Effector memory CD4-positive, alpha-beta T cell (primary cell): ENCODE results near the gene NINJ1.
"Not testable (repeated sequence)": the region's sequence is repeated elsewhere in the genome, so short reads cannot be mapped to it uniquely, and the experiment has no call there.

Experiments used
- DNase-seq, 3 donors: peaks; one replicate each; pipeline ENCODE4 v3.0.0-alpha.2; 2020
- H3K27ac ChIP-seq: 2 replicates; pipeline ENCODE4 v1.7.0; 2013; ENCODE audit warnings: mild to moderate bottlenecking, low read length, moderate library complexity; ENCODE audit not compliant: insufficient read depth, poor library complexity, severe bottlenecking
- H3K27me3 ChIP-seq: replicated peaks from 2 replicates; pipeline ENCODE4 v1.7.0; 2013; ENCODE audit warnings: mild to moderate bottlenecking, low read length; ENCODE audit not compliant: insufficient read depth, control insufficient read depth, poor library complexity, severe bottlenecking
- H3K36me3 ChIP-seq: 2 replicates; pipeline ENCODE4 v1.7.0; 2013; ENCODE audit warnings: mild to moderate bottlenecking, low read length, moderate library complexity; ENCODE audit not compliant: control insufficient read depth, insufficient read depth
- H3K4me1 ChIP-seq: 2 replicates; pipeline ENCODE4 v1.7.0; 2013; ENCODE audit warnings: low read length, mild to moderate bottlenecking; ENCODE audit not compliant: control insufficient read depth, insufficient read depth, poor library complexity, severe bottlenecking
- H3K4me3 ChIP-seq: 2 replicates; pipeline ENCODE4 v1.7.0; 2013; ENCODE audit warnings: low read length, low read depth, mild to moderate bottlenecking; ENCODE audit not compliant: insufficient read depth, poor library complexity, severe bottlenecking
- H3K9me3 ChIP-seq: 2 replicates; pipeline ENCODE4 v1.7.0; 2013; ENCODE audit warnings: mild to moderate bottlenecking, low read length, moderate library complexity; ENCODE audit not compliant: control insufficient read depth

Gene NINJ1

GRCh38 chr9:93159601-93160471 lies 25.8 kb upstream of the NINJ1 start:
- peak; percentile 24 to 52 (median 38) for DNase-seq
- Histone ChIP-seq H3K27ac (no peak overlapping the region), H3K4me3 (no peak overlapping the region), H3K36me3 (no peaks in the 10 kb centered on the region), H3K27me3 (no peaks in the 10 kb centered on the region), H3K4me1 (no peaks in the 10 kb centered on the region), H3K9me3 (peaks cover 4% of the 10 kb centered on the region)

- H3K27me3 ChIP-seq, result no peaks in the 10 kb centered on the region
- H3K36me3 ChIP-seq, result no peaks in the 10 kb centered on the region
- H3K4me3 ChIP-seq, result no peak overlapping the region
- H3K9me3 ChIP-seq, result peaks cover 4% of the 10 kb centered on the region
- DNase-seq, result no peak
- H3K4me1 ChIP-seq, result no peaks in the 10 kb centered on the region
- H3K27ac ChIP-seq, result no peak overlapping the region
Measured at GRCh38 chr9:93156475-93157008, 22.5 kb upstream of the NINJ1 start.

- Histone ChIP-seq H3K4me1 (no peaks in the 10 kb centered on the region), H3K36me3 (no peaks in the 10 kb centered on the region), H3K27ac (no peak overlapping the region), H3K4me3 (no peak overlapping the region), H3K27me3 (no peaks in the 10 kb centered on the region), H3K9me3 (peaks cover 4% of the 10 kb centered on the region)
- DNase-seq, result no peak
Measured at GRCh38 chr9:93155716-93156474, 21.8 kb upstream of the NINJ1 start.

- H3K4me3 ChIP-seq, result no peak overlapping the region
- peak in 1 of 3 donors; percentile 20 for DNase-seq
Measured at GRCh38 chr9:93154293-93154903, 20.3 kb upstream of the NINJ1 start.

GRCh38 chr9:93151097-93151784 lies 17.2 kb upstream of the NINJ1 start:
- DNase-seq, result no peak
- Histone ChIP-seq H3K36me3 (no peaks in the 10 kb centered on the region), H3K4me1 (no peaks in the 10 kb centered on the region), H3K27ac (no peak overlapping the region), H3K27me3 (no peaks in the 10 kb centered on the region), H3K4me3 (no peak overlapping the region), H3K9me3 (no peaks in the 10 kb centered on the region)

More at GRCh38 chr9:93154293-93154903, 20.3 kb upstream of the NINJ1 start:
- peaks cover 4% of the 10 kb centered on the region for H3K9me3 ChIP-seq
- no peaks in the 10 kb centered on the region for H3K27me3 ChIP-seq
- no peaks in the 10 kb centered on the region for H3K4me1 ChIP-seq
- H3K36me3 ChIP-seq, result no peaks in the 10 kb centered on the region
- no peak overlapping the region for H3K27ac ChIP-seq

GRCh38 chr9:93149361-93149760 lies 15.3 kb upstream of the NINJ1 start:
- no peaks in the 10 kb centered on the region for H3K9me3 ChIP-seq
- no peak overlapping the region for H3K4me3 ChIP-seq
- H3K36me3 ChIP-seq, result no peaks in the 10 kb centered on the region
- H3K27ac ChIP-seq, result no peak overlapping the region
- H3K4me1 ChIP-seq, result peaks cover 6% of the 10 kb centered on the region
- no peak for DNase-seq
- H3K27me3 ChIP-seq, result no peaks in the 10 kb centered on the region

- H3K4me3 ChIP-seq, result no peak overlapping the region
- H3K4me1 ChIP-seq, result peaks cover 12% of the 10 kb centered on the region
- no peaks in the 10 kb centered on the region for H3K9me3 ChIP-seq
- no peaks in the 10 kb centered on the region for H3K27me3 ChIP-seq
- DNase-seq, result no peak
- no peaks in the 10 kb centered on the region for H3K36me3 ChIP-seq
- no peak overlapping the region for H3K27ac ChIP-seq
Measured at GRCh38 chr9:93148721-93149120, 14.7 kb upstream of the NINJ1 start.

GRCh38 chr9:93147632-93148031 lies 13.6 kb upstream of the NINJ1 start:
- no peak overlapping the region for H3K4me3 ChIP-seq
- no peaks in the 10 kb centered on the region for H3K9me3 ChIP-seq
- no peak for DNase-seq
- no peaks in the 10 kb centered on the region for H3K27me3 ChIP-seq
- peaks cover 23% of the 10 kb centered on the region for H3K4me1 ChIP-seq
- no peak overlapping the region for H3K27ac ChIP-seq
- no peaks in the 10 kb centered on the region for H3K36me3 ChIP-seq

- peak in 1 of 3 donors; percentile 18 for DNase-seq
- H3K9me3 ChIP-seq, H3K27ac ChIP-seq, H3K27me3 ChIP-seq, H3K36me3 ChIP-seq, H3K4me3 ChIP-seq: not testable (repeated sequence)
- H3K4me1 ChIP-seq, result peaks cover 33% of the 10 kb centered on the region
Measured at GRCh38 chr9:93146696-93147095, 12.6 kb upstream of the NINJ1 start.
